Endothelial cell of umbilical vein (primary cell): ENCODE results near the gene PIM3. TPM values are rescaled to one million over a fixed set of nuclear protein-coding genes. Genes with fewer than 3 reads are reported as not detected.

ENCODE experiments used
- BruUV-seq: library from RNA; stranded (reverse); fragments of 400-500 nt; replicated peaks from 2 replicates; lab custom pipeline; 2021; lab: Mats Ljungman, UMichigan
- CTCF ChIA-PET: fragments of 300-600, 350-600 bp; sonication (Branson Sonifier 250); formaldehyde crosslinking; loops from one replicate; lab custom pipeline; 2021; ENCODE audit warnings: antibody characterized with exemption, inconsistent platforms; lab: Charles Lee
- POLR2A ChIA-PET: fragments of 300-600, 350-600 bp; sonication (Branson Sonifier 250); formaldehyde crosslinking; loops from one replicate; lab custom pipeline; 2021; ENCODE audit warnings: antibody characterized with exemption, inconsistent platforms; lab: Charles Lee
- DNase-seq: peaks from one replicate; pipeline ENCODE4 v3.0.0-alpha.2; 2011; ENCODE audit warnings: low read depth, low spot score
- FAIRE-seq: peaks from 2 replicates; lab custom pipeline; 2011; peaks lifted over from hg19 to GRCh38; lab: Jason Lieb, UNC
- H2AFZ ChIP-seq: 2 replicates; pipeline ENCODE4 v1.6.0; 2012; ENCODE audit warnings: low read depth, low read length, control low read depth, inconsistent platforms
- H3K27ac ChIP-seq: 2 replicates; pipeline ENCODE4 v1.5.1; 2011; ENCODE audit warnings: low read depth, mild to moderate bottlenecking, control low read depth, low read length, moderate library complexity; ENCODE audit not compliant: insufficient read depth
- H3K27me3 ChIP-seq, 2 experiments: 2 replicates each; pipeline versions ENCODE4 v1.6.0 to v1.6.1; 2011; ENCODE audit warnings: low read length in 2 of 2, mixed read lengths in 1 of 2; ENCODE audit not compliant: control insufficient read depth in 2 of 2, insufficient read depth in 2 of 2
- H3K36me3 ChIP-seq, 2 experiments: 2 replicates in 1 of 2; 3 replicates in 1 of 2; pipeline ENCODE4 v1.5.1; 2011; ENCODE audit warnings: low read length in 2 of 2, mild to moderate bottlenecking in 1 of 2, moderate library complexity in 1 of 2; ENCODE audit not compliant: control insufficient read depth in 2 of 2, insufficient read depth in 2 of 2; ENCODE audit errors: extremely low read depth in 1 of 2
- H3K4me1 ChIP-seq: 3 replicates; pipeline ENCODE4 v1.5.1; 2011; ENCODE audit warnings: mild to moderate bottlenecking, low read length; ENCODE audit not compliant: control insufficient read depth, insufficient read depth; ENCODE audit errors: extremely low read depth
- H3K4me2 ChIP-seq: 2 replicates; pipeline ENCODE4 v1.6.1; 2011; ENCODE audit warnings: low read length, control low read depth, mixed read lengths; ENCODE audit not compliant: insufficient read depth
- H3K4me3 ChIP-seq, 3 experiments: fragments of 200-600 bp in 1 of 3; sonication (generic), shearing (Covaris generic) in 1 of 3; replicated peaks in 1 of 3; 2 replicates each; pipeline ENCODE4 v1.5.1; 2011 to 2016; ENCODE audit warnings: control low read depth in 3 of 3, low read length in 3 of 3, mild to moderate bottlenecking in 2 of 3, inconsistent platforms in 1 of 3, low read depth in 1 of 3, moderate library complexity in 1 of 3; ENCODE audit not compliant: insufficient read depth in 1 of 3
- H3K79me2 ChIP-seq: 2 replicates; pipeline ENCODE4 v1.6.0; 2012; ENCODE audit warnings: low read length, inconsistent platforms; ENCODE audit not compliant: control insufficient read depth, insufficient read depth
- H3K9ac ChIP-seq: replicated peaks from 2 replicates; pipeline ENCODE3; 2011; ENCODE audit warnings: low read length, control low read depth; ENCODE audit not compliant: insufficient read depth; ENCODE audit errors: extremely low read depth
- H3K9me1 ChIP-seq: replicated peaks from 3 replicates; pipeline ENCODE4 v1.6.0; 2011; ENCODE audit warnings: mild to moderate bottlenecking, low read length; ENCODE audit not compliant: control insufficient read depth, insufficient read depth; ENCODE audit errors: extremely low read depth
- H3K9me3 ChIP-seq: replicated peaks from 2 replicates; pipeline ENCODE4 v1.5.1; 2012; ENCODE audit warnings: low read length, inconsistent platforms; ENCODE audit not compliant: control insufficient read depth, insufficient read depth
- H4K20me1 ChIP-seq: replicated peaks from 2 replicates; pipeline ENCODE3; 2011; ENCODE audit warnings: mild to moderate bottlenecking, low read length; ENCODE audit not compliant: control insufficient read depth, insufficient read depth; ENCODE audit errors: extremely low read depth
- CTCF ChIP-seq, 2 donors: IDR thresholded peaks; 1 replicate in 1 of 2; 2 replicates in 1 of 2; pipeline ENCODE4 v1.5.1; 2011; ENCODE audit warnings: low read length in 2 of 2, mild to moderate bottlenecking in 2 of 2, moderate library complexity in 2 of 2, control low read depth in 1 of 2, inconsistent platforms in 1 of 2, low read depth in 1 of 2; ENCODE audit not compliant: insufficient read depth in 1 of 2; ENCODE audit errors: extremely low read depth in 1 of 2
- EZH2 ChIP-seq: IDR thresholded peaks from 2 replicates; pipeline ENCODE4 v1.6.1; 2012; ENCODE audit warnings: borderline replicate concordance, low read depth, mild to moderate bottlenecking, moderate library complexity, low read length, inconsistent platforms; ENCODE audit not compliant: severe bottlenecking
- FOS ChIP-seq: IDR thresholded peaks from 2 replicates; pipeline ENCODE4 v1.6.1; 2011; ENCODE audit warnings: mild to moderate bottlenecking, low read length, moderate library complexity, borderline replicate concordance; ENCODE audit not compliant: insufficient read depth
- GATA2 ChIP-seq: IDR thresholded peaks from 2 replicates; pipeline ENCODE4 v1.7.0; 2011; ENCODE audit warnings: low read depth, mild to moderate bottlenecking, moderate library complexity, mixed read lengths, low read length; ENCODE audit not compliant: insufficient read length, insufficient read depth
- JUN ChIP-seq: IDR thresholded peaks from 2 replicates; pipeline ENCODE4 v1.6.1; 2011; ENCODE audit warnings: borderline replicate concordance, low read depth; ENCODE audit not compliant: insufficient read length, insufficient read depth
- MAX ChIP-seq: IDR thresholded peaks from 2 replicates; pipeline ENCODE4 v1.6.1; 2011; ENCODE audit not compliant: insufficient read depth, insufficient read length
- MYC ChIP-seq: IDR thresholded peaks from one replicate; pipeline ENCODE4 v1.6.1; 2011; ENCODE audit warnings: mild to moderate bottlenecking, low read depth, low read length
- POLR2A ChIP-seq: IDR thresholded peaks from 2 replicates; pipeline ENCODE4 v1.6.1; 2012; ENCODE audit warnings: low read depth, mild to moderate bottlenecking, control low read depth, low read length
- POLR2AphosphoS5 ChIP-seq: IDR thresholded peaks from 2 replicates; pipeline ENCODE4 v1.6.1; 2012; ENCODE audit warnings: low read depth, mild to moderate bottlenecking, control low read depth, low read length, moderate library complexity; ENCODE audit not compliant: insufficient read depth
- dilution Hi-C: fragments of 300-500 bp; cut with MboI; formaldehyde crosslinking; loops from one replicate; pipeline ENCODE4 v1.15.0; 2019; ENCODE audit warnings: low sequenced_read_pairs; ENCODE audit not compliant: extremely low pct_ligation_motif_present
- intact Hi-C: fragments of 100-400 bp; cut with micrococcal nuclease; formaldehyde crosslinking; loops from one replicate; pipeline ENCODE4 v1.10.0; 2022
- polyA plus RNA-seq, 4 experiments: library from polyadenylated mRNA; depleted of rRNA in 3 of 4; stranded (reverse) in 3 of 4; unstranded in 1 of 4; fragments of >200 nt; gene quantifications; 2 replicates each; pipeline versions ENCODE4 v1.2.1 to v1.2.3, GENCODE V29; 2011 to 2012; ENCODE audit warnings: missing spikeins in 1 of 4
- total RNA-seq: library from RNA; stranded (reverse); gene quantifications from 2 replicates; pipeline ENCODE4 v1.2.3, GENCODE V29; 2021

Gene PIM3
- total and polyA plus RNA-seq, 2 donors (not counting 3 experiments of a cell fraction or from before 2014, with no cell fraction given): 131 to 185 TPM

GRCh38 chr22:49957826-49958365, 2.7 kb upstream of the PIM3 start:
- intact Hi-C loops: no loop called here
- H4K20me1 ChIP-seq: no peaks in the 10 kb centered on the region
- TF ChIP-seq POLR2AphosphoS5 (no peak), EZH2 (no peak), POLR2A (no peak), MYC (no peak), JUN (no peak), GATA2 (no peak), MAX (no peak), CTCF (IDR thresholded peaks at IDR 0.05; ENCODE audit: extremely low read depth in 1 of 2, insufficient read depth in 1 of 2, low read depth in 1 of 2, low read length in 2 of 2) (no peak), FOS (no peak)
- no TSS peak for BruUV-seq
- no peaks in the 10 kb centered on the region for H3K27me3 ChIP-seq
- no peak overlapping the region for H3K4me3 ChIP-seq
- no peak overlapping the region for H3K27ac ChIP-seq
- H3K79me2 ChIP-seq: peaks cover 21% of the 10 kb centered on the region
- no peak overlapping the region for H3K4me2 ChIP-seq
- peaks cover 12% of the 10 kb centered on the region for H3K4me1 ChIP-seq
- DNase-seq (no peak), FAIRE-seq (no peak)
- H3K9me1 ChIP-seq: no peaks in the 10 kb centered on the region
- peaks cover 5 to 9% of the 10 kb centered on the region in 2 experiments for H3K36me3 ChIP-seq
- H2AFZ ChIP-seq: no peak overlapping the region
- no peak overlapping the region for H3K9ac ChIP-seq
- dilution Hi-C loops: no loop called here
- POLR2A ChIA-PET: no interaction called here
- H3K9me3 ChIP-seq: no peaks in the 10 kb centered on the region
- CTCF ChIA-PET: no interaction called here
